GM12878 (cell line): ENCODE results near the gene RASA4B.
"Not testable (repeated sequence)": the region's sequence is repeated elsewhere in the genome, so short reads cannot be mapped to it uniquely, and the experiment has no call there.

Experiments used
- CTCF ChIP-seq, 3 experiments: IDR thresholded peaks in 2 of 3; conservative IDR thresholded peaks in 1 of 3; 2 replicates each; pipeline ENCODE4 v1.5.1; 2011; ENCODE audit warnings: low read depth in 3 of 3, low read length in 3 of 3, mild to moderate bottlenecking in 3 of 3, control low read depth in 2 of 3, moderate library complexity in 2 of 3, inconsistent platforms in 1 of 3, mixed read lengths in 1 of 3; ENCODE audit not compliant: control insufficient read depth in 2 of 3, insufficient read depth in 1 of 3; ENCODE audit errors: extremely low read depth in 1 of 3
- KDM1A ChIP-seq: fragments of 200-600 bp; sonication (generic); IDR thresholded peaks from 2 replicates; pipeline ENCODE4 v1.6.1; 2016; ENCODE audit warnings: borderline replicate concordance
- LARP7 ChIP-seq: fragments of 450-650 bp; IDR thresholded peaks from 2 replicates; pipeline ENCODE4 v1.6.1; 2017; ENCODE audit warnings: mild to moderate bottlenecking
- POLR2A ChIP-seq: IDR thresholded peaks from 2 replicates; pipeline ENCODE4 v1.6.1; 2011; ENCODE audit warnings: low read depth, mild to moderate bottlenecking, low read length
- TCF3 ChIP-seq: IDR thresholded peaks from 2 replicates; pipeline ENCODE4 v1.6.1; 2012; ENCODE audit warnings: low read depth, mild to moderate bottlenecking, low read length, borderline replicate concordance; ENCODE audit not compliant: insufficient read depth
- TCF7 ChIP-seq: IDR thresholded peaks from 2 replicates; pipeline ENCODE4 v1.6.1; 2014; ENCODE audit warnings: antibody characterized with exemption, borderline replicate concordance
- TF ChIP-seq, protein P1 (sequence below): IDR thresholded peaks from 2 replicates; pipeline ENCODE4 v1.6.1; 2012; ENCODE audit warnings: low read depth, low read length, improper control_type of control experiment

- TF ChIP-seq TCF3; CTCF (IDR thresholded peaks at IDR 0.05 in 2 of 3, conservative IDR thresholded peaks at IDR 0.05 in 1 of 3; ENCODE audit: control insufficient read depth in 2 of 3, extremely low read depth in 1 of 3, insufficient read depth in 1 of 3, low read depth in 3 of 3, low read length in 3 of 3); KDM1A; LARP7; TCF7; POLR2A: not testable (repeated sequence)
- TF ChIP-seq, protein P1, sequence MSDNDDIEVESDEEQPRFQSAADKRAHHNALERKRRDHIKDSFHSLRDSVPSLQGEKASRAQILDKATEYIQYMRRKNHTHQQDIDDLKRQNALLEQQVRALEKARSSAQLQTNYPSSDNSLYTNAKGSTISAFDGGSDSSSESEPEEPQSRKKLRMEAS, result not testable (repeated sequence)
Measured at GRCh38 chr7:102497308-102497707, 20.3 kb downstream of the RASA4B start.
